ENCODE data around the gene CMIP.

CMIP gene

GRCh38 chr16:81484908-81485624 is 40.5 kb downstream of the CMIP start:
- DNase-seq (ENCODE audit: extremely low spot score): no peak
- POLR2A ChIA-PET: no interaction called here
- no peak for TF ChIP-seq FOXM1 (IDR thresholded peaks at IDR 0.05; ENCODE audit: borderline replicate concordance)
- TF ChIP-seq HDGF (IDR thresholded peaks at IDR 0.05; ENCODE audit: borderline replicate concordance): no peak
- TF ChIP-seq BHLHE40 (IDR thresholded peaks at IDR 0.05; ENCODE audit: borderline replicate concordance): no peak
- no peak for TF ChIP-seq ARNT (IDR thresholded peaks at IDR 0.05)
- no peak for TF ChIP-seq TARDBP (IDR thresholded peaks at IDR 0.05)
- no peak for TF ChIP-seq SP1 (IDR thresholded peaks at IDR 0.05)
- no peak for TF ChIP-seq PKNOX1 (IDR thresholded peaks at IDR 0.05)
- TF ChIP-seq CTBP1 (IDR thresholded peaks at IDR 0.05; ENCODE audit: borderline replicate concordance): no peak
- TF ChIP-seq ZNF384 (IDR thresholded peaks at IDR 0.05): no peak
- no peak for TF ChIP-seq L3MBTL2 (conservative IDR thresholded peaks at IDR 0.05)
- no peak for TF ChIP-seq SUZ12 (IDR thresholded peaks at IDR 0.05)
- no peak for TF ChIP-seq LEF1 (IDR thresholded peaks at IDR 0.05; ENCODE audit: borderline replicate concordance)
- TF ChIP-seq ELF4 (IDR thresholded peaks at IDR 0.05): no peak
- TF ChIP-seq NFRKB (IDR thresholded peaks at IDR 0.05): no peak
- CTCF ChIA-PET: interaction anchor here (0.8 kb wide), 2 partner anchors 56 to 145 kb away, joined by 3 read pairs; no protein-coding TSS in a partner anchor

GRCh38 chr16:81485824-81486539 is 41.4 kb downstream of the CMIP start:
- DNase-seq (ENCODE audit: extremely low spot score): no peak
- ChIA-PET CTCF (interaction anchor here (0.8 kb wide), 2 partner anchors 57 to 144 kb away, joined by 3 read pairs; no protein-coding TSS in a partner anchor), POLR2A (no interaction called here)
- TF ChIP-seq ARNT (IDR thresholded peaks at IDR 0.05): no peak
- TF ChIP-seq BHLHE40 (IDR thresholded peaks at IDR 0.05; ENCODE audit: borderline replicate concordance): no peak
- TF ChIP-seq PKNOX1 (IDR thresholded peaks at IDR 0.05): no peak
- TF ChIP-seq TARDBP (IDR thresholded peaks at IDR 0.05): no peak
- no peak for TF ChIP-seq SUZ12 (IDR thresholded peaks at IDR 0.05)

GRCh38 chr16:81486540-81487061 is 42.0 kb downstream of the CMIP start:
- no peak for DNase-seq (ENCODE audit: extremely low spot score)
- ChIA-PET CTCF (no interaction called here), POLR2A (no interaction called here)
- TF ChIP-seq CTBP1 (IDR thresholded peaks at IDR 0.05; ENCODE audit: borderline replicate concordance) (no peak), TARDBP (IDR thresholded peaks at IDR 0.05) (no peak), FOXM1 (IDR thresholded peaks at IDR 0.05; ENCODE audit: borderline replicate concordance) (no peak), FOXA1 (IDR thresholded peaks at IDR 0.05) (no peak), FOXK2 (IDR thresholded peaks at IDR 0.05) (no peak)

GRCh38 chr16:81487301-81487720 is 42.7 kb downstream of the CMIP start:
- TF ChIP-seq FOXA1 (IDR thresholded peaks at IDR 0.05): no peak
- TF ChIP-seq BHLHE40 (IDR thresholded peaks at IDR 0.05; ENCODE audit: borderline replicate concordance): no peak
- TF ChIP-seq NFRKB (IDR thresholded peaks at IDR 0.05): no peak
- no peak for TF ChIP-seq FOXK2 (IDR thresholded peaks at IDR 0.05)
- TF ChIP-seq HDGF (IDR thresholded peaks at IDR 0.05; ENCODE audit: borderline replicate concordance): no peak
- no peak for TF ChIP-seq FOXM1 (IDR thresholded peaks at IDR 0.05; ENCODE audit: borderline replicate concordance)
- no peak for TF ChIP-seq ARNT (IDR thresholded peaks at IDR 0.05)
- no peak for TF ChIP-seq ELF4 (IDR thresholded peaks at IDR 0.05)
- no peak for TF ChIP-seq PKNOX1 (IDR thresholded peaks at IDR 0.05)
- no peak for TF ChIP-seq SUZ12 (IDR thresholded peaks at IDR 0.05)
- TF ChIP-seq CTBP1 (IDR thresholded peaks at IDR 0.05; ENCODE audit: borderline replicate concordance): no peak
- no peak for TF ChIP-seq SP1 (IDR thresholded peaks at IDR 0.05)
- no peak; the same call in 1 of the 2 replicates for TF ChIP-seq LEF1 (IDR thresholded peaks at IDR 0.05; ENCODE audit: borderline replicate concordance)
- no peak for TF ChIP-seq TARDBP (IDR thresholded peaks at IDR 0.05)
- TF ChIP-seq ZNF384 (IDR thresholded peaks at IDR 0.05): no peak
- TF ChIP-seq L3MBTL2 (conservative IDR thresholded peaks at IDR 0.05): no peak
- POLR2A ChIA-PET: no interaction called here
- DNase-seq (ENCODE audit: extremely low spot score): no peak
- CTCF ChIA-PET: no interaction called here

- ChIA-PET POLR2A (no interaction called here), CTCF (no interaction called here)
- TF ChIP-seq FOXA1 (IDR thresholded peaks at IDR 0.05) (no peak), LEF1 (IDR thresholded peaks at IDR 0.05; ENCODE audit: borderline replicate concordance) (no peak), ARNT (IDR thresholded peaks at IDR 0.05) (no peak), SP1 (IDR thresholded peaks at IDR 0.05) (no peak), TARDBP (IDR thresholded peaks at IDR 0.05) (no peak), L3MBTL2 (conservative IDR thresholded peaks at IDR 0.05) (no peak), CTBP1 (IDR thresholded peaks at IDR 0.05; ENCODE audit: borderline replicate concordance) (no peak), NFRKB (IDR thresholded peaks at IDR 0.05) (no peak), HDGF (IDR thresholded peaks at IDR 0.05; ENCODE audit: borderline replicate concordance) (no peak), SUZ12 (IDR thresholded peaks at IDR 0.05) (no peak)
- no peak for DNase-seq (ENCODE audit: extremely low spot score)
Measured at GRCh38 chr16:81488687-81489411, 44.2 kb downstream of the CMIP start.
